GM19328 (cell line): ENCODE measurements around the gene CADM1.

Experiments used
- ATAC-seq: cut with Tn5 transposase; IDR thresholded peaks from one replicate; pipeline ENCODE4 v1.9.1; 2021; ENCODE audit warnings: mild to moderate bottlenecking, moderate library complexity; ENCODE audit not compliant: unreplicated experiment

The CADM1 gene

GRCh38 chr11:115132436-115133228 is 371.6 kb downstream of the CADM1 start:
- no peak for ATAC-seq

DNA sequence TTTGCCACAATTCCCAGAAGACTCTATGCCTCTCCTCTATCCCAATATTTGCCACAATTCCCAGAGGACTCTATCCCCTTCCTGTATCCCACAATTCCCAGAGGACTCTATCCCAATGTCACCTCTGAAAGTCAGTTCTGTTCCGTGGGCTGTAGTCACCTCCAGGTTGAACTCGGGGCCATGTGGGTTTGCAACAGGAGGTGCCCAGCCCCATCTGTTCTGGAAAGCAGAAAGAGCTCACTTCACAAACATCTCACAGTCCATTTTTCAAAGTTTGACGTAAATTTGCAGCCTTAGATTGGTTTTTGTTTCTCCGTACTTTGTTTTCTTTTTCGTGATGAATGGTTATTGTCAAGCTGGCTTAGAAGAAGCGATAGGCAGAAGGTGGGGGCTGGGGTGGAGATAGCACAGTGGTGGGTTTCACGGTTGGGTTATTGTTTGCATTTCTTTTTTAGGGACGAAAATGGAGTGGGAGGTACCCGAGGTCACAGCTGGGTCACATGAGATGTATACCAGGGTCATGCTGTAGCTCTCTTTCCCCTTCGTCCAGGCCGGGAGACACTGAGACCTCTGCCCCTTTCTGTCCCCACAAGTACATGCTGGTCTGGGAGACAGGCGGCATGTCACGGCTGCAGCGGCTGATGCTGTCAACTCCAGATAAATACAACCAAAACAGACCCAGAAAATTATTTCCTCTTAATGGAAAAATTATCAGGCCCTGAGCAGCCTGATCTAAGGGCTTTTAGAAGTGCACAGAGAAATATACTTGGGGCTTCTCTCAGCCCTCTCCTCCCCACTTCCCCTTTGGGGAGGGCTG is 374.5 kb downstream of the CADM1 start:
- no peak for ATAC-seq

DNA sequence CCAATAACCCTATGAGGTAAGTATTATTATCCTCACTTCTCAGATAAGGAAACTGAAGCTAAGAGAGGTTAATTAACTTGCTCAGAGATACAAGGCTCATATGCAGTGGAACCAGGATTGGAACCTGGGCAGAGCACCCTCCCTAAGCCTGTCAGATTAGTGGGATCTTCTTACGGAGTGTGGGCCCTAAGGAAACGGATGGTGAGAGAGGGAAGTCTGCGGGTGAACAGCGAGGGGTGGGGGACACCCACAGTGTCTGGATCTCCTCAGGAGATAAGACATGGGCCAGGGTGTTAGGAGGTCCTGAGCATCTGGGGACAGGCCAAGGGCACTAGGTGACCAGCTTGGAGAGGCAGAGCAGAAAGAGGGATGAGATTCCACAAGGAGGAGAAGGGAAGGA is 376.0 kb downstream of the CADM1 start:
- ATAC-seq, result no peak

GRCh38 chr11:115127790-115128189 is 376.4 kb downstream of the CADM1 start:
- ATAC-seq, result no peak

- peak; percentile 67 for ATAC-seq
Observed at GRCh38 chr11:115126515-115127208, 377.6 kb downstream of the CADM1 start.

- peak; percentile 1 for ATAC-seq
Observed at GRCh38 chr11:115126092-115126491, 378.1 kb downstream of the CADM1 start.

- no peak for ATAC-seq
Observed at GRCh38 chr11:115124786-115125185, 379.4 kb downstream of the CADM1 start.

GRCh38 chr11:115123641-115124040 is 380.6 kb downstream of the CADM1 start:
- no peak for ATAC-seq

GRCh38 chr11:115122274-115122673 is 381.9 kb downstream of the CADM1 start:
- ATAC-seq, result no peak
